ENCODE measurements around the gene CALCOCO1. TPM values are rescaled to one million over a fixed set of nuclear protein-coding genes. Genes with fewer than 3 reads are reported as not detected.
A peak's percentile ranks its signal among the peaks of the same experiment; 100 is the strongest.

Gene CALCOCO1
- total and polyA plus RNA-seq, 2 of the 8 experiments (the other 6 are each of a cell fraction or from before 2014, with no cell fraction given) = 20.3 to 39.3 TPM

DNA sequence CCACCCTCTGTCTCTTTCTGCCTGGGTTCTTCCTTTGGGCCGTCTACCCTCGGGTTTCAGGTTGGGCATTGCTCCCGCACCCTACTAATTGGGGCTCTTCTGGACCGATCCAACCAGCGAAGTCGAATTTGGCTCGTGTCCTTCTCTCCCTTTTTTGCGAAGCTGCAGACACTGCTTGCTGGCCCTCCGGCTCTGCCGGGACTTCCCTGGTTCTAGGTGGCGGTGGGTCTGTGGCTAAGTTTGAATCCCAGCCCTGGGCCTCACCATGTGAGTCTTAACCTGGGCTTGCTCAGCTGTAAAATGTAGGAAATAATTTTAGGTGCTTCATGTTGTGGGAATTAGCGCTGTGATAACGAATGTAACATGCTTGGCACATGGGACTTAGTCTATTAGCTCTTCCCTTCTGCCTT is 24.9 kb upstream of the CALCOCO1 start:
- Histone ChIP-seq H3K14ac (ENCODE audit: insufficient read length) (no peak overlapping the region), H4K91ac (replicated peaks; ENCODE audit: insufficient read length, low read length) (no peak overlapping the region), H3K23ac (ENCODE audit: insufficient read length) (no peak overlapping the region), H4K8ac (ENCODE audit: extremely low read depth, insufficient read depth, low read length) (no peak overlapping the region), H2BK120ac (replicated peaks; ENCODE audit: low read depth, low read length) (no peak overlapping the region), H3K9me3 (ENCODE audit: insufficient read depth in 2 of 2, low read depth in 1 of 2, low read length in 1 of 2) (no peaks in the 10 kb centered on the region), H3K36me3 (ENCODE audit: control insufficient read depth in 2 of 4, insufficient read depth in 4 of 4, low read length in 3 of 4) (no peaks in the 10 kb centered on the region), H2BK15ac (ENCODE audit: low read length) (0 out of 2 replicates have a peak overlapping the region, but pooled peaks have one; percentile 29), H3K4me2 (ENCODE audit: insufficient read depth in 1 of 2, low read depth in 2 of 2, low read length in 2 of 2) (peak overlapping the region; percentile 96 to 98), H3K9ac (replicated peaks in 1 of 4; ENCODE audit: extremely low read depth in 1 of 4, low read depth in 3 of 4, low read length in 3 of 4) (no peak overlapping the region), H4K5ac (ENCODE audit: insufficient read length, low read depth, low read length) (no peak overlapping the region), H4K20me1 (replicated peaks in 1 of 2; ENCODE audit: control insufficient read depth in 1 of 2, insufficient read depth in 2 of 2, low read length in 2 of 2) (peaks cover 0 to 3% of the 10 kb centered on the region in 2 experiments), H2BK12ac (ENCODE audit: low read depth, low read length) (peak overlapping the region; percentile 68; the same call in 1 of the 2 replicates), H3K56ac (replicated peaks; ENCODE audit: insufficient read length, low read depth, low read length) (no peak overlapping the region), H2BK20ac (ENCODE audit: low read length) (no peak overlapping the region), H2AFZ (ENCODE audit: low read length) (peak overlapping the region; percentile 74; the same call in 1 of the 2 replicates), H3K27me3 (replicated peaks in 1 of 4; ENCODE audit: control insufficient read depth in 3 of 4, extremely low read depth in 1 of 4, insufficient read depth in 3 of 4, low read length in 3 of 4) (peaks cover 63 to 79% (median 77%) of the 10 kb centered on the region in 4 experiments), H3K23me2 (ENCODE audit: low read depth, low read length) (peaks cover 16% of the 10 kb centered on the region; the same call in 1 of the 2 replicates), H3K4ac (replicated peaks; ENCODE audit: insufficient read length, low read depth, low read length) (no peak overlapping the region), H3K79me1 (ENCODE audit: low read depth, low read length) (no peaks in the 10 kb centered on the region), H3K4me3 (ENCODE audit: extremely low read depth in 1 of 4, insufficient read depth in 2 of 4, low read depth in 3 of 4, low read length in 4 of 4) (peak overlapping the region; percentile 42 to 77 (median 52); a peak in 7 of 8 replicates), H2BK5ac (ENCODE audit: low read depth, low read length) (no peak overlapping the region; the same call in 1 of the 2 replicates), H3K27ac (ENCODE audit: low read depth, low read length) (no peak overlapping the region), H2AK5ac (ENCODE audit: low read depth, low read length) (no peak overlapping the region; the same call in 1 of the 2 replicates), H3K79me2 (ENCODE audit: control insufficient read depth in 1 of 2, insufficient read depth in 2 of 2, low read length in 2 of 2) (no peaks in the 10 kb centered on the region), H3K4me1 (replicated peaks in 1 of 4; ENCODE audit: control insufficient read depth in 3 of 4, insufficient read depth in 4 of 4, low read length in 3 of 4) (peaks cover 3 to 37% (median 12%) of the 10 kb centered on the region in 4 experiments), H3K18ac (ENCODE audit: extremely low read depth, low read length) (no peak overlapping the region; the same call in 1 of the 2 replicates)
- no peak for DNase-seq (ENCODE audit: low read depth in 1 of 2, low spot score in 2 of 2)
- TF ChIP-seq SUZ12 (IDR thresholded peaks at IDR 0.05; ENCODE audit: low read length) (peak; percentile 88), SP4 (IDR thresholded peaks at IDR 0.05; ENCODE audit: low read length) (no peak), BCL11A (IDR thresholded peaks at IDR 0.05; ENCODE audit: low read depth in 2 of 2, low read length in 2 of 2) (no peak), CHD1 (IDR thresholded peaks at IDR 0.05; ENCODE audit: low read depth, low read length) (no peak), FOSL1 (IDR thresholded peaks at IDR 0.05; ENCODE audit: insufficient read depth, low read depth, low read length) (no peak), EZH2 (IDR thresholded peaks at IDR 0.05; ENCODE audit: low read depth, low read length, severe bottlenecking) (peak; percentile 89), EGR1 (IDR thresholded peaks at IDR 0.05; ENCODE audit: borderline replicate concordance, low read depth, low read length) (no peak), MAX (IDR thresholded peaks at IDR 0.05) (no peak)
- WGBS, 2 experiments (ENCODE audit: extremely low coverage in 1 of 2, insufficient coverage in 1 of 2, insufficient read length in 1 of 2, insufficient replicate concordance in 2 of 2, low coverage in 1 of 2, low lambda C conversion rate in 2 of 2, missing lambda C conversion rate in 1 of 2) = 34% methylated on average over 5 of the region's 13 CpGs; no CpG with 5 or more reads in 1 of the 2 experiments
- ChIA-PET POLR2A (ENCODE audit: partially characterized antibody) (interaction anchor here (0.9 to 3.1 kb wide), 5 partner anchors 8 to 226 kb away, joined by 3 to 10 read pairs (median 3); partner anchors contain the start of gene ATP5MC2), CTCF (ENCODE audit: partially characterized antibody) (interaction anchor here (0.7 to 7.5 kb wide), 9 partner anchors 8 to 455 kb away, joined by 3 to 152 read pairs (median 3); partner anchors contain the start of gene HOXC10)
- no peak for FAIRE-seq
